B cell (primary cell): ENCODE data around the gene AGT. TPM values are rescaled to one million over a fixed set of nuclear protein-coding genes. Genes with fewer than 3 reads are reported as not detected.
"Not testable (repeated sequence)": the region's sequence is repeated elsewhere in the genome, so short reads cannot be mapped to it uniquely, and the experiment has no call there.

Experiments
- ATAC-seq: fragments of 200-7000 bp; cut with Tn5 transposase; one replicate; pipeline ENCODE4 v1.10.0; 2021; ENCODE audit warnings: low read depth, mild to moderate bottlenecking, moderate number of reproducible peaks, moderate library complexity
- CTCF ChIA-PET: fragments of 350-600 bp; sonication (Branson Sonifier 250); formaldehyde crosslinking; loops from one replicate; lab custom pipeline; 2021; ENCODE audit warnings: antibody characterized with exemption, inconsistent platforms; lab: Charles Lee
- POLR2A ChIA-PET: fragments of 350-600 bp; sonication (Branson Sonifier 250); formaldehyde crosslinking; loops from one replicate; lab custom pipeline; 2021; ENCODE audit warnings: antibody characterized with exemption; lab: Charles Lee
- DNase-seq: peaks from one replicate; pipeline ENCODE4 v3.0.0; 2013
- H2AFZ ChIP-seq: 2 replicates; pipeline ENCODE4 v1.6.1; 2012; ENCODE audit warnings: mild to moderate bottlenecking, low read depth, low read length; ENCODE audit not compliant: insufficient read depth, poor library complexity, severe bottlenecking
- H3K27ac ChIP-seq, 2 donors: 1 replicate in 1 of 2; 2 replicates in 1 of 2; pipeline ENCODE4 v1.5.1; 2012 to 2013; ENCODE audit warnings: low read length in 2 of 2, mild to moderate bottlenecking in 2 of 2, moderate library complexity in 1 of 2
- H3K27me3 ChIP-seq, 4 experiments: fragments of 200-600 bp in 1 of 4; sonication (generic) in 1 of 4; replicated peaks in 1 of 4; 1 replicate in 2 of 4; 2 replicates in 2 of 4; pipeline versions ENCODE4 v1.6.1 to v1.7.0; 2013 to 2016; ENCODE audit warnings: low read length in 3 of 4, mild to moderate bottlenecking in 2 of 4, mixed read lengths in 1 of 4, moderate library complexity in 1 of 4; ENCODE audit not compliant: insufficient read depth in 4 of 4, control insufficient read depth in 3 of 4; ENCODE audit errors: control extremely low read depth in 1 of 4
- H3K36me3 ChIP-seq, 2 experiments: replicated peaks in 1 of 2; 1 replicate in 1 of 2; 2 replicates in 1 of 2; pipeline versions ENCODE4 v1.6.1 to v1.7.1; 2013; ENCODE audit warnings: low read length in 1 of 2; ENCODE audit not compliant: insufficient read depth in 2 of 2, control insufficient read depth in 1 of 2; ENCODE audit errors: control extremely low read depth in 1 of 2, extremely low read depth in 1 of 2
- H3K4me1 ChIP-seq, 2 donors: fragments of 200-600 bp in 1 of 2; sonication (generic) in 1 of 2; 1 replicate in 1 of 2; 2 replicates in 1 of 2; pipeline versions ENCODE4 v1.5.1 to v1.6.1; 2013 to 2017; ENCODE audit warnings: low read length in 2 of 2; ENCODE audit not compliant: control insufficient read depth in 2 of 2, insufficient read depth in 2 of 2
- H3K4me2 ChIP-seq: replicated peaks from 2 replicates; pipeline ENCODE3; 2012; ENCODE audit warnings: mild to moderate bottlenecking, low read depth, low read length; ENCODE audit not compliant: poor library complexity, severe bottlenecking
- H3K4me3 ChIP-seq, 5 experiments: fragments of 200-600 bp in 1 of 5; sonication (generic) in 1 of 5; 1 replicate in 3 of 5; 2 replicates in 2 of 5; pipeline versions ENCODE4 v1.5.1 to v1.7.0; 2011 to 2016; ENCODE audit warnings: low read length in 4 of 5, mild to moderate bottlenecking in 4 of 5, low read depth in 2 of 5, control low read depth in 1 of 5, moderate library complexity in 1 of 5; ENCODE audit not compliant: insufficient read depth in 1 of 5; ENCODE audit errors: control extremely low read depth in 1 of 5, extremely low read depth in 1 of 5
- H3K79me2 ChIP-seq: fragments of 200-600 bp; sonication (generic); one replicate; pipeline ENCODE4 v1.6.0; 2016; ENCODE audit warnings: low read length; ENCODE audit not compliant: control insufficient read depth, insufficient read depth
- H3K9ac ChIP-seq: fragments of 200-600 bp; sonication (generic); 2 replicates; pipeline ENCODE4 v1.6.1; 2017; ENCODE audit warnings: mild to moderate bottlenecking, low read length, moderate library complexity
- H3K9me3 ChIP-seq, 3 donors: one replicate each; pipeline versions ENCODE4 v1.6.1 to v1.7.1; 2013; ENCODE audit warnings: low read length in 2 of 3; ENCODE audit not compliant: control insufficient read depth in 2 of 3, insufficient read depth in 1 of 3; ENCODE audit errors: control extremely low read depth in 1 of 3
- H4K20me1 ChIP-seq: 2 replicates; pipeline ENCODE4 v1.6.0; 2012; ENCODE audit warnings: mild to moderate bottlenecking, low read length; ENCODE audit not compliant: insufficient read depth, control insufficient read depth, poor library complexity, severe bottlenecking
- H3K27ac Mint-ChIP-seq: one replicate; pipeline ENCODE4 v1.8.0; 2021; ENCODE audit warnings: mixed read lengths
- H3K27me3 Mint-ChIP-seq: one replicate; pipeline ENCODE4 v1.8.0; 2021; ENCODE audit warnings: mixed read lengths
- H3K4me1 Mint-ChIP-seq: one replicate; pipeline ENCODE4 v1.8.0; 2021; ENCODE audit warnings: mixed read lengths
- H3K4me3 Mint-ChIP-seq: one replicate; pipeline ENCODE4 v1.8.0; 2021; ENCODE audit warnings: mixed read lengths
- H3K9me3 Mint-ChIP-seq: one replicate; pipeline ENCODE4 v1.8.0; 2022; ENCODE audit warnings: mixed read lengths; ENCODE audit not compliant: insufficient read depth
- EZH2 ChIP-seq: IDR thresholded peaks from 2 replicates; pipeline ENCODE4 v1.6.1; 2012; ENCODE audit warnings: borderline replicate concordance, low read depth, mild to moderate bottlenecking, moderate library complexity, low read length; ENCODE audit not compliant: insufficient read depth, poor library complexity, severe bottlenecking
- WGBS: methylation state at CpG from one replicate; pipeline ENCODE4 v1.1.5; 2013; ENCODE audit warnings: missing lambda C conversion rate; ENCODE audit not compliant: insufficient coverage; 5-methylcytosine and 5-hydroxymethylcytosine counted together
- intact Hi-C: fragments of 100-400 bp; cut with micrococcal nuclease; formaldehyde crosslinking; loops from one replicate; pipeline ENCODE4 v1.10.0; 2022
- polyA plus RNA-seq: library from polyadenylated mRNA; depleted of rRNA; stranded (reverse); fragments of >200 nt; gene quantifications from 2 replicates; pipeline ENCODE4 v1.2.3, GENCODE V29; 2012
- total RNA-seq, 2 donors: library from RNA; stranded (reverse); fragments of 120-200 nt in 1 of 2; gene quantifications; 1 replicate in 1 of 2; 2 replicates in 1 of 2; pipeline versions ENCODE4 v1.2.3 to v1.2.4, GENCODE V29; 2013 to 2022
- TF ChIP-seq, protein P1 (sequence below): fragments of 200-600 bp; IDR thresholded peaks from one replicate; pipeline ENCODE4 v1.8.0; 2022; ENCODE audit warnings: antibody characterized with exemption, mild to moderate bottlenecking

Gene AGT
- total and polyA plus RNA-seq, 2 donors (not counting 1 experiment from before 2014, with no cell fraction given) = not detected

DNA sequence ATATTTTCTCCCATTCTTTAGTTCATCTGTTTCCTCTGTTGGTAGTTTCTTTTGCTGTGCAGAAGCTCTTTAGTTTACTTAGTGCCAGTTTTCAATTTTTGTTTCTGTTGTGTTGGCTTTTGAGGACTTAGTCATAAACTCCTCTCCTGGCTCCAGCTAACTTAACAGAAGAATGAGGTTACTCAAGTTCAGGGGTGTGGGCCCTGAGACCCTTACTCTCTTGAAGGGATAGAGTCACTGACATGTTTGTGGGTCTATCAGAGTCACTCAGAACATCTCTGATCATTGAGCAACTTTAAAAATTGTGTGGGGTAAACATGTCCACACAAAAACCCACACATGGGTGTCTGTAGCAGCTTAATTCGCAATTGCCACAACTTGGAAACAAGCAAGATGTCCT, 14.2 kb downstream of the AGT start:
- H2AFZ ChIP-seq = no peak overlapping the region
- H3K27ac Mint-ChIP-seq = no peak overlapping the region
- CTCF ChIA-PET = no interaction called here

DNA sequence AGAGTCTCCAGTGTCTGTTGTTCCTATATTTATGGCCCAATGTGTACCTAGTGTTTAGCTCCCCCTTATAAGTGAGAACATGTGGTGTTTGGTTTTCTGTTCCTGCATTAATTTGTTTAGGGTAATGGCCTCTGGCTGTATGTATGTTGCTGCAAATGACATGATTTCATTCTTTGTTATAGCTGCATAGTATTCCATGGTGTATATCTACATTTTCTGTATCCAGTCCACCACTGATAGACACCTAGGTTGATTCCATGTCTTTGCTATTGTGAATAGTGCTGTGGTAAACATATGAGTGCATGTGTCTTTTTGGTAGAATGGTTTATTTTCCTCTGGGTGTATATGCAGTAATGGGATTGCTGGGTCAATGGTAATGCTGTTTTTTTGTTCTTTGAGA, 15.0 kb downstream of the AGT start:
- POLR2A ChIA-PET = not testable (repeated sequence)

More for the DNA sequence above, 14.2 kb downstream of the AGT start:
- no peak overlapping the region for H3K27ac ChIP-seq
- intact Hi-C loops = no loop called here
- Mint-ChIP-seq H3K27me3 (peaks cover under 1% of the 10 kb centered on the region), H3K4me3 (no peak overlapping the region), H3K9me3 (no peaks in the 10 kb centered on the region), H3K4me1 (no peaks in the 10 kb centered on the region)
- H3K9ac ChIP-seq = no peak overlapping the region
- TF ChIP-seq EZH2 = no peak
- TF ChIP-seq, protein P1, sequence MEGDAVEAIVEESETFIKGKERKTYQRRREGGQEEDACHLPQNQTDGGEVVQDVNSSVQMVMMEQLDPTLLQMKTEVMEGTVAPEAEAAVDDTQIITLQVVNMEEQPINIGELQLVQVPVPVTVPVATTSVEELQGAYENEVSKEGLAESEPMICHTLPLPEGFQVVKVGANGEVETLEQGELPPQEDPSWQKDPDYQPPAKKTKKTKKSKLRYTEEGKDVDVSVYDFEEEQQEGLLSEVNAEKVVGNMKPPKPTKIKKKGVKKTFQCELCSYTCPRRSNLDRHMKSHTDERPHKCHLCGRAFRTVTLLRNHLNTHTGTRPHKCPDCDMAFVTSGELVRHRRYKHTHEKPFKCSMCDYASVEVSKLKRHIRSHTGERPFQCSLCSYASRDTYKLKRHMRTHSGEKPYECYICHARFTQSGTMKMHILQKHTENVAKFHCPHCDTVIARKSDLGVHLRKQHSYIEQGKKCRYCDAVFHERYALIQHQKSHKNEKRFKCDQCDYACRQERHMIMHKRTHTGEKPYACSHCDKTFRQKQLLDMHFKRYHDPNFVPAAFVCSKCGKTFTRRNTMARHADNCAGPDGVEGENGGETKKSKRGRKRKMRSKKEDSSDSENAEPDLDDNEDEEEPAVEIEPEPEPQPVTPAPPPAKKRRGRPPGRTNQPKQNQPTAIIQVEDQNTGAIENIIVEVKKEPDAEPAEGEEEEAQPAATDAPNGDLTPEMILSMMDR = no peak
- no peaks in the 10 kb centered on the region for H3K79me2 ChIP-seq
- no CpG with 5 or more reads among the region's 1 CpG for whole genome bisulfite sequencing
- no peaks in the 10 kb centered on the region for H3K36me3 ChIP-seq
- H3K4me3 ChIP-seq = no peak overlapping the region
- POLR2A ChIA-PET = no interaction called here
- no peak for DNase-seq
- peaks cover 0 to 3% (median 0%) of the 10 kb centered on the region in 4 experiments for H3K27me3 ChIP-seq
- no peaks in the 10 kb centered on the region for H3K4me1 ChIP-seq
- no peaks in the 10 kb centered on the region for H4K20me1 ChIP-seq
- H3K9me3 ChIP-seq = no peaks in the 10 kb centered on the region
- ATAC-seq = no peak
- H3K4me2 ChIP-seq = no peak overlapping the region

More for the DNA sequence above, 15.0 kb downstream of the AGT start:
- H3K4me1 Mint-ChIP-seq, H3K27ac Mint-ChIP-seq, CTCF ChIA-PET, H3K36me3 ChIP-seq, ATAC-seq, H3K4me3 ChIP-seq, H3K9me3 Mint-ChIP-seq, H3K4me3 Mint-ChIP-seq, H3K9me3 ChIP-seq, H3K27me3 Mint-ChIP-seq, H3K4me2 ChIP-seq, H2AFZ ChIP-seq, DNase-seq, H3K9ac ChIP-seq, H3K4me1 ChIP-seq, H4K20me1 ChIP-seq, H3K27me3 ChIP-seq, H3K27ac ChIP-seq, H3K79me2 ChIP-seq, intact Hi-C loops: not testable (repeated sequence)
